GM23248 (cell line): ENCODE measurements around the gene FKBP6. TPM values are rescaled to one million over a fixed set of nuclear protein-coding genes. Genes with fewer than 3 reads are reported as not detected.
"Not testable (repeated sequence)": the region's sequence is repeated elsewhere in the genome, so short reads cannot be mapped to it uniquely, and the experiment has no call there.

Experiments used
- DNase-seq: peaks from one replicate; pipeline ENCODE4 v3.0.0-alpha.2; 2015
- H2AFZ ChIP-seq: fragments of 200-600 bp; sonication (generic); 2 replicates; pipeline ENCODE4 v1.6.1; 2016; ENCODE audit warnings: antibody characterized with exemption
- H3F3A ChIP-seq: fragments of 200-600 bp; sonication (generic); 2 replicates; pipeline ENCODE4 v1.6.1; 2016; ENCODE audit warnings: mild to moderate bottlenecking, antibody characterized with exemption, mixed run types; ENCODE audit not compliant: insufficient read depth
- H3K27ac ChIP-seq: fragments of 200-600 bp; sonication (generic); 2 replicates; pipeline ENCODE4 v1.5.1; 2016; ENCODE audit warnings: mild to moderate bottlenecking
- H3K27me3 ChIP-seq: fragments of 200-600 bp; sonication (generic); replicated peaks from 2 replicates; pipeline ENCODE4 v1.6.1; 2016; ENCODE audit warnings: mild to moderate bottlenecking; ENCODE audit not compliant: insufficient read depth
- H3K36me3 ChIP-seq: fragments of 200-600 bp; sonication (generic); 2 replicates; pipeline ENCODE4 v1.6.1; 2016; ENCODE audit warnings: low read depth, mild to moderate bottlenecking
- H3K4me1 ChIP-seq: fragments of 200-600 bp; sonication (generic); 2 replicates; pipeline ENCODE4 v1.6.1; 2016; ENCODE audit warnings: mild to moderate bottlenecking; ENCODE audit not compliant: insufficient read depth
- H3K4me2 ChIP-seq: fragments of 200-600 bp; sonication (generic); one replicate; pipeline ENCODE4 v1.6.1; 2016; ENCODE audit warnings: mild to moderate bottlenecking; ENCODE audit not compliant: unreplicated experiment
- H3K4me3 ChIP-seq: fragments of 200-600 bp; sonication (generic); 2 replicates; pipeline ENCODE4 v1.5.1; 2016; ENCODE audit warnings: mild to moderate bottlenecking
- H3K79me2 ChIP-seq: fragments of 200-600 bp; sonication (generic); 2 replicates; pipeline ENCODE4 v1.6.1; 2016; ENCODE audit warnings: mild to moderate bottlenecking; ENCODE audit not compliant: insufficient read depth
- H3K9ac ChIP-seq: fragments of 200-600 bp; sonication (generic); 2 replicates; pipeline ENCODE4 v1.6.1; 2016; ENCODE audit warnings: mild to moderate bottlenecking
- H3K9me2 ChIP-seq: fragments of 200-600 bp; sonication (generic); 2 replicates; pipeline ENCODE4 v1.6.1; 2016; ENCODE audit warnings: mixed run types, mild to moderate bottlenecking, moderate library complexity; ENCODE audit not compliant: insufficient read depth
- H3K9me3 ChIP-seq: fragments of 200-600 bp; sonication (generic); one replicate; pipeline ENCODE4 v1.6.1; 2017; ENCODE audit warnings: low read depth
- H4K20me1 ChIP-seq: fragments of 200-600 bp; sonication (generic); 2 replicates; pipeline ENCODE4 v1.6.0; 2016; ENCODE audit not compliant: insufficient read depth
- WGBS, 2 experiments: methylation state at CpG; one replicate each; pipeline ENCODE4 v1.1.6; 2015 to 2017; ENCODE audit warnings: low lambda C conversion rate in 2 of 2, low coverage in 1 of 2; ENCODE audit errors: missing lambda C conversion rate in 2 of 2; 5-methylcytosine and 5-hydroxymethylcytosine counted together
- in situ Hi-C: fragments of 300-500 bp; cut with MboI; formaldehyde crosslinking; loops from 2 replicates; pipeline ENCODE4 v1.15.0; 2020
- polyA plus RNA-seq: library from polyadenylated mRNA; unstranded; fragments of >200 nt; fragmentation: Nextera tagmentation; extraction: Ambion mirVana; gene quantifications from 2 replicates; pipeline ENCODE4 v1.2.1, GENCODE V29; 2016
- total RNA-seq: library from RNA; depleted of rRNA; stranded (reverse); fragments of >200 nt; shearing (Covaris generic); gene quantifications from 2 replicates; pipeline ENCODE4 v1.2.3, GENCODE V29; 2014; rRNA removed

Gene FKBP6, protein sequence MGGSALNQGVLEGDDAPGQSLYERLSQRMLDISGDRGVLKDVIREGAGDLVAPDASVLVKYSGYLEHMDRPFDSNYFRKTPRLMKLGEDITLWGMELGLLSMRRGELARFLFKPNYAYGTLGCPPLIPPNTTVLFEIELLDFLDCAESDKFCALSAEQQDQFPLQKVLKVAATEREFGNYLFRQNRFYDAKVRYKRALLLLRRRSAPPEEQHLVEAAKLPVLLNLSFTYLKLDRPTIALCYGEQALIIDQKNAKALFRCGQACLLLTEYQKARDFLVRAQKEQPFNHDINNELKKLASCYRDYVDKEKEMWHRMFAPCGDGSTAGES
- total RNA-seq, result not detected in 2 replicates
- not detected in 2 replicates for polyA plus RNA-seq

DNA sequence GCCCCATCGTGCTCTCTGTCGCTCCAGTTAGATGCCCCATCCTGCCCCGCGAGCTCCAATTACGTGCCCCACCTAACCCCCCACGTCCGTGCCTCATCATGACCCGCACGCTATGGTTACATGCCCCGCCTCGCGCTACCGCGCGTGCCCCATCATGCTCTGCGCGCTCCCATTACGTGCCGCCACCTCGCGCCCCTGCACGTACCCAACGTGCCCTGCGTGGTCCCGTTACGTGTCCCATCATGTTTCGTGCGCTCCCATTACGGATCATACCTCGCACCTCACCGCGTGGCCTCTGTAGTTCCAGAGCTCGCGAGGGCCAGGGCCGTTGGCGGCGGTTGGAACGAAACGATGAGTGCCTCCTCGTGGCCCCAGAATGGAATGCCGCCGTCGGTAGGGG lies at the start of gene FKBP6, which contains the start of gene TRIM50:
Gene FKBP6 (plus strand): TSS at position 240 of the 400 bp plus-strand sequence. CDS start 268 bp downstream, outside the sequence.
Gene TRIM50 (minus strand): TSS at position 161 of the 400 bp plus-strand sequence. CDS start 3,295 bp downstream, outside the sequence.
- H3K36me3 ChIP-seq, H3F3A ChIP-seq, H4K20me1 ChIP-seq, H3K79me2 ChIP-seq, H3K4me3 ChIP-seq, H3K4me2 ChIP-seq, H3K9me2 ChIP-seq, H3K27ac ChIP-seq, in situ Hi-C loops, H3K4me1 ChIP-seq, H3K9me3 ChIP-seq, DNase-seq, H3K9ac ChIP-seq, H2AFZ ChIP-seq: not testable (repeated sequence)
- H3K27me3 ChIP-seq, result peaks cover 15% of the 10 kb centered on the region
- 84 to 92% methylated on average over 31 to 43 of the region's 43 CpGs for WGBS, 2 experiments

DNA sequence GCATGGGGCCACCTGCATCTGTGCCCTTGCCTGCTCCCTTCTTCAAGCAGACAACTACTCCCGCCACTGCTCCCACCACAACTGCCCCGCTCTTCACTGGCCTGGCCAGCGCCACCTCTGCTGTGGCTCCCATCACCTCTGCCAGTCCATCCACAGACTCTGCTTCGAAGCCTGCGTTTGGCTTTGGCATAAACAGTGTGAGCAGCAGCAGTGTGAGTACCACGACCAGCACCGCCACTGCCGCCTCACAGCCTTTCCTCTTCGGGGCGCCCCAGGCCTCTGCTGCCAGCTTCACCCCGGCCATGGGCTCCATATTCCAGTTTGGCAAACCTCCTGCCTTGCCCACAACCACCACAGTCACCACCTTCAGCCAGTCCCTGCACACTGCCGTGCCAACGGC lies 30.7 kb upstream of the FKBP6 start:
- H3K27ac ChIP-seq, in situ Hi-C loops, DNase-seq, H3K79me2 ChIP-seq, H3F3A ChIP-seq, H2AFZ ChIP-seq, H3K9me3 ChIP-seq, H4K20me1 ChIP-seq, H3K9me2 ChIP-seq, H3K9ac ChIP-seq, H3K4me2 ChIP-seq, H3K4me1 ChIP-seq, H3K27me3 ChIP-seq, H3K36me3 ChIP-seq, H3K4me3 ChIP-seq: not testable (repeated sequence)
- no CpG with 5 or more reads among the region's 13 CpGs for WGBS, 2 experiments

DNA sequence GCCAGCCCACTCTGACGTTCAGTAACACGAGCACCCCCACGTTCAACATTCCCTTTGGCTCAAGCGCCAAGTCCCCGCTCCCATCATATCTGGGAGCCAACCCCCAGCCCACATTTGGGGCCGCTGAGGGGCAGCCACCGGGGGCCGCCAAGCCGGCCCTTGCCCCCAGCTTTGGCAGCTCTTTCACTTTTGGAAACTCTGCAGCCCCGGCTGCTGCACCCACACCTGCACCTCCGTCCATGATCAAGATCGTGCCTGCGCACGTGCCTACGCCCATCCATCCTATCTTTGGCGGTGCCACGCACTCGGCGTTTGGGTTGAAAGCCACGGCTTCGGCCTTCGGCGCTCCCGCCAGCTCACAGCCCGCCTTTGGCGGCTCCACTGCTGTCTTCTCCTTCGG lies 30.3 kb upstream of the FKBP6 start:
- H3K4me3 ChIP-seq, H4K20me1 ChIP-seq, H3F3A ChIP-seq, H3K4me2 ChIP-seq, H3K36me3 ChIP-seq, H3K79me2 ChIP-seq, H3K27ac ChIP-seq, DNase-seq, H3K9ac ChIP-seq, H3K9me3 ChIP-seq, H3K4me1 ChIP-seq, H3K27me3 ChIP-seq, in situ Hi-C loops, H2AFZ ChIP-seq, H3K9me2 ChIP-seq: not testable (repeated sequence)
- WGBS, 2 experiments, result 91 to 98% methylated on average over 14 to 27 of the region's 27 CpGs

DNA sequence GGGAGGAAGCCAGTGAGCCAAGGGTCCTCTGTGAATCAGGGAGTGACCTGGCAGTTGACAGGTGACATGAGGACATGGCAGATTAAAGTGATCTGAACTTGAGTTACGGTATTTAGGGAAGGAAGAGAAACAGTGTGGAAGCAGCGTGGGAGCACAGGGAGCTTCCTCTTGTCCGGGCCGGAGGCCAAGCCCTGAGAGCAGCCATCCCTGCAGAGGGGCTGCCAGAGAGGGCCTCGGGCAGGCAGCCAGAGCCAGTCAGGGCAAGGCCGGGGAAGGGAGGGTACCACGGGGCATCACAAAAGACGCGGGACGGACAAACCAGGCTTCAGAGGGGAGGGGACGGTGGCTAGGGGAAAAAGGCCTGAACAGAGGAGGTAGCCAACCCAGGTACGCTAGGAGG lies 28.1 kb upstream of the FKBP6 start:
- H3F3A ChIP-seq, H3K9me2 ChIP-seq, H3K4me1 ChIP-seq, H3K4me2 ChIP-seq, DNase-seq, H4K20me1 ChIP-seq, H3K9me3 ChIP-seq, H2AFZ ChIP-seq, H3K4me3 ChIP-seq, H3K27ac ChIP-seq, in situ Hi-C loops, H3K36me3 ChIP-seq, H3K27me3 ChIP-seq, H3K79me2 ChIP-seq, H3K9ac ChIP-seq: not testable (repeated sequence)
- 87 to 92% methylated on average over 3 to 8 of the region's 12 CpGs for WGBS, 2 experiments

DNA sequence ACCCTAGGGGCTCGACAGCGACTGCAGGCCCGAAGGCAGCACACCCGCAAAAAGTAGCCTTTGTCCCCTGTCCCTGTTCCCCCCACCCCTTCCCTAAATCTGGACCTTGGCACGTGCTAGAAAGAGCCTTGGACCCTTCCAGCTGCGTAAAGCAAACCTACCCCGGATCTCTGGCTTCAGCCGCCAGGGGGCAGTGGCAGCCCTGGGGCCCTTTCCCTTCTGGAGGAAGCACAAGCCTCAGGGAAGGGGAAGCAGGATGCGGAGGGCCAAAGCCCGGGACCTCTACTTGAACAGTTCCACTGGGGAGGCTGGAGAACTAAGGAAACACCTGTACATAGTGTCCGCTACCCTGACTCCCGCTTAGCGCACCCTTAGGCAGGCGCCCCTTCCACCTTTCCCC lies 26.9 kb upstream of the FKBP6 start:
- H3K4me3 ChIP-seq, H3K9me2 ChIP-seq, H3K4me1 ChIP-seq, H3K27me3 ChIP-seq, H3F3A ChIP-seq, H4K20me1 ChIP-seq, H3K9me3 ChIP-seq, in situ Hi-C loops, H3K27ac ChIP-seq, DNase-seq, H3K9ac ChIP-seq, H2AFZ ChIP-seq, H3K36me3 ChIP-seq, H3K4me2 ChIP-seq, H3K79me2 ChIP-seq: not testable (repeated sequence)
- WGBS, 2 experiments, result 88 to 98% methylated on average over 4 to 11 of the region's 14 CpGs

DNA sequence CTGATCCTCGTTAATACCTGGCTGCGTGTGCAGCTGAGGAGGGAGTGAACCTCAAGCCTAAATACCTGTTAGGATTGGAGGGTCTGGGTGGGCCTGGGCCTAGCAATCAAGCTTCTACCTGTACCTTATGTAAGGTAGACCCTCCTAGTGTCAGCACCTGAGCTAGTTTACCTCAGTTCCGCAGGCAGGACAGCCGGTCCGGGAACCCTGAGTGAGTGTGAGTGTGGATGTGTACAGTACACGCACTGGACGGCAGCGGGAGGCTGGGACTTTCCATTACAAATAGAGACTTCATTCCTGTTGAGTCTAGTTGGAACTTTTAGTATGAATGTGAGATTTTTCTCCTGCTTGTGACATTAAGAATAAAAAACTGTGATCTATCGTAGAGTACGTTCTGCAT lies 25.1 kb upstream of the FKBP6 start:
- DNase-seq, H4K20me1 ChIP-seq, H3K27ac ChIP-seq, H3K9ac ChIP-seq, in situ Hi-C loops, H3K4me1 ChIP-seq, H3K9me2 ChIP-seq, H3K79me2 ChIP-seq, H3F3A ChIP-seq, H3K36me3 ChIP-seq, H3K9me3 ChIP-seq, H2AFZ ChIP-seq, H3K4me2 ChIP-seq, H3K27me3 ChIP-seq, H3K4me3 ChIP-seq: not testable (repeated sequence)
- 97 to 99% methylated on average over 7 to 10 of the region's 10 CpGs for WGBS, 2 experiments
